ENCODE measurements around the gene PRDM4. TPM values are rescaled to one million over a fixed set of nuclear protein-coding genes. Genes with fewer than 3 reads are reported as not detected.

PRDM4 gene
- total and polyA plus RNA-seq, 2 of the 4 experiments (the other 2 are of a cell fraction), result 20.1 to 26.7 TPM

- Histone ChIP-seq H3K36me3 (ENCODE audit: control insufficient read depth, insufficient read depth, low read length) (no peaks in the 10 kb centered on the region), H2AFZ (replicated peaks; ENCODE audit: low read length, poor library complexity) (no peak overlapping the region), H4K8ac (ENCODE audit: low read depth in 2 of 2, low read length in 2 of 2) (no peak overlapping the region), H3K9me1 (ENCODE audit: insufficient read depth, low read length) (no peaks in the 10 kb centered on the region), H3K14ac (replicated peaks; ENCODE audit: low read depth, low read length) (no peak overlapping the region), H3K9me3 (ENCODE audit: control insufficient read depth, insufficient read depth, low read length) (no peaks in the 10 kb centered on the region), H3K18ac (ENCODE audit: low read depth, low read length) (no peak overlapping the region), H3K27ac (ENCODE audit: insufficient read depth, low read length) (no peak overlapping the region), H2BK15ac (ENCODE audit: low read depth, low read length) (no peak overlapping the region), H2AK9ac (replicated peaks; ENCODE audit: low read depth, low read length, poor library complexity) (no peak overlapping the region), H2AK5ac (ENCODE audit: low read depth, low read length) (no peak overlapping the region), H2BK5ac (ENCODE audit: low read depth, low read length, poor library complexity, severe bottlenecking) (no peak overlapping the region), H3K56ac (ENCODE audit: extremely low read depth, insufficient read depth, low read length) (no peak overlapping the region), H3K79me1 (ENCODE audit: low read depth in 1 of 2, low read length in 2 of 2) (no peaks in the 10 kb centered on the region), H2BK20ac (ENCODE audit: low read depth, low read length) (no peak overlapping the region), H3K23ac (ENCODE audit: low read depth, low read length) (no peak overlapping the region), H3K4me2 (ENCODE audit: low read depth, low read length) (no peak overlapping the region), H3K27me3 (ENCODE audit: control insufficient read depth, insufficient read depth, low read length) (no peaks in the 10 kb centered on the region), H4K5ac (ENCODE audit: low read depth, low read length) (no peak overlapping the region), H4K91ac (ENCODE audit: insufficient read depth, low read depth, low read length) (no peak overlapping the region), H3K4ac (ENCODE audit: low read depth, low read length) (no peak overlapping the region), H3K4me1 (ENCODE audit: control insufficient read depth, insufficient read depth, low read length) (no peaks in the 10 kb centered on the region), H3K4me3 (ENCODE audit: insufficient read depth, low read depth, low read length) (no peak overlapping the region), H4K20me1 (ENCODE audit: insufficient read depth, low read length) (no peaks in the 10 kb centered on the region), H3K9ac (ENCODE audit: low read depth, low read length) (no peak overlapping the region), H2BK120ac (ENCODE audit: low read depth, low read length) (no peak overlapping the region)
- no peak for ATAC-seq (ENCODE audit: low read depth)
- in situ Hi-C loops (cut with MboI; ENCODE audit: low sequenced_read_pairs) (no loop called here), dilution Hi-C loops (cut with HindIII; ENCODE audit: low sequenced_read_pairs, unreplicated experiment) (no loop called here), intact Hi-C loops (cut with micrococcal nuclease) (no loop called here)
- no peak for TF ChIP-seq MXI1 (IDR thresholded peaks at IDR 0.05; ENCODE audit: borderline replicate concordance, low read depth, low read length)
- no peak for TF ChIP-seq RFX5 (IDR thresholded peaks at IDR 0.05; ENCODE audit: low read depth, low read length)
- no peak for TF ChIP-seq USF2 (IDR thresholded peaks at IDR 0.05; ENCODE audit: low read depth, low read length)
- TF ChIP-seq RAD21 (IDR thresholded peaks at IDR 0.05; ENCODE audit: low read length), result no peak
- TF ChIP-seq SMC3 (IDR thresholded peaks at IDR 0.05; ENCODE audit: low read depth, low read length), result no peak
- no peak for TF ChIP-seq ELK1 (IDR thresholded peaks at IDR 0.05; ENCODE audit: borderline replicate concordance, low read depth, low read length)
- TF ChIP-seq CEBPB (IDR thresholded peaks at IDR 0.05; ENCODE audit: low read depth, low read length), result no peak
- TF ChIP-seq MAFK (IDR thresholded peaks at IDR 0.05; ENCODE audit: low read depth, low read length), result no peak
- no peak for TF ChIP-seq FOS (IDR thresholded peaks at IDR 0.05; ENCODE audit: low read depth, low read length)
- TF ChIP-seq CHD1 (IDR thresholded peaks at IDR 0.05; ENCODE audit: low read depth, low read length), result no peak
- TF ChIP-seq MAZ (IDR thresholded peaks at IDR 0.05; ENCODE audit: borderline replicate concordance, low read depth, low read length), result no peak
- no peak for TF ChIP-seq NFE2L2 (IDR thresholded peaks at IDR 0.05; ENCODE audit: low read depth, low read length)
- no peak for DNase-seq
- no CpG with 5 or more reads among the region's 1 CpG for WGBS, 2 experiments (ENCODE audit: extremely low coverage in 2 of 2, insufficient read length in 1 of 2)
- no TSS peak for BruUV-seq (replicated peaks)
- ChIA-PET CTCF (no interaction called here), POLR2A (ENCODE audit: unreplicated experiment) (no interaction called here)
These were observed 30.6 kb upstream of the PRDM4 start for GRCh38 chr12:107791465-107792089.
